ENCODE measurements around the gene PLCXD1. TPM values are rescaled to one million over a fixed set of nuclear protein-coding genes. Genes with fewer than 3 reads are reported as not detected.

Gene PLCXD1
- total and polyA plus RNA-seq, 4 donors, result 13.4 to 41.5 (median 28.2) TPM

GRCh38 chrX:344371-344901 is 63.3 kb downstream of the PLCXD1 start:
- Histone ChIP-seq H3K36me3 (ENCODE audit: control insufficient read depth in 4 of 4, insufficient read depth in 4 of 4, low read length in 4 of 4) (peaks cover 4 to 20% (median 10%) of the 10 kb centered on the region in 4 donors), H3K9ac (ENCODE audit: insufficient read depth in 1 of 2, low read length in 2 of 2) (no peak overlapping the region), H3K4me3 (no peak overlapping the region), H3K9me3 (ENCODE audit: control insufficient read depth in 4 of 4, insufficient read depth in 3 of 4, low read length in 3 of 4) (peaks cover 0 to 2% (median 0%) of the 10 kb centered on the region in 4 donors), H3K27ac (ENCODE audit: low read depth in 1 of 2, low read length in 1 of 2) (no peak overlapping the region), H3K4me1 (ENCODE audit: control insufficient read depth in 5 of 5, insufficient read depth in 5 of 5, low read length in 5 of 5) (no peaks in the 10 kb centered on the region), H3K27me3 (ENCODE audit: control insufficient read depth in 3 of 3, insufficient read depth in 3 of 3, low read length in 2 of 3) (no peaks in the 10 kb centered on the region)
- ATAC-seq (ENCODE audit: insufficient read depth, low FRiP score) (no peak), DNase-seq (no peak)
- TF ChIP-seq CTCF (IDR thresholded peaks at IDR 0.05; ENCODE audit: control extremely low read depth, extremely low read depth), result no peak
- 97 to 99% methylated on average over 47 of the region's 47 CpGs for WGBS, 2 donors

DNA sequence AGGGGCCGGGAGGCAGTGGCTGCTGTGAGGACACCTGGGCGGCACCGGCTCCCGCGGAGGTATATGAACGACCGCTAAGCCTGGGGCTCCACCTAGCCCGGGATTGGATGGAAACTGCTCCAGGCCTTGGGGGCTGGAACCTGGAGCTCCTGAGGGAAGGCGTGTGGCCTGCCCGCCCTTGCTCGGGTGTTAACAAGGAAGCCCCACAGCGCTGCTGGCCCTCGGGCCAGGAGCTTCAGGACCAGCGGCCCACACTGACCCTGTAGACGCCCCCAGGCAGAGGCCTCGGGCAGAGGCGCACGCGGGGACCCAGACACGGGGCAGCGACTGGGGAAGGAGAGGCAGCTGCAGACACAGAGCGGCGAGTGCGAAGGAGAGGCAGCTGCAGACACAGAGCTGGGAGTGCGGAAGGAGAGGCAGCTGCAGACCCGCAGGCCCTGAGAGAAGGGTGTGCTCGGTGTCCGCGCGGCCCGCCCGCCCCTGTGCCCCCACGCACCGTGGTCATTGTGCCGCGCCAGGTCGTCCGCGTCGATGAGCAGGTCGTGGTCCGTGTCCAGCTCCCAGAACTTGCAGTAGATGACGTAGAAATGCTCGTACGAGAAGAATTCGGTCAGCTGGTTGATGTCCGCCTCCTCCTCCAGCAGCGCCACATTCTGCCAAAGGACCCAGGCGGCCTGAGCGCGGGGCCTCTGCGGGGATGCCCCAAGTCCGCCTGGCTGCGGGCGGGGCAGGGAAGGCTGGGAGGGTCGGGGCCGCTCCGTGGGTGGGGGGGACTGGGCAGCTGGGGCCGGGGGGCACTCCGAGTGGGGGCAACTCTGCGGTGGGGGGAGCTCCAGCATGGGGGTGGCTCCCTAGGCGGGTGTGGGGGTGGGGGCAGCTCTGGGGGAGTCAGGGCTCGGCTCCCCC is 64.1 kb downstream of the PLCXD1 start:
- Histone ChIP-seq H3K27me3 (ENCODE audit: control insufficient read depth in 3 of 3, insufficient read depth in 3 of 3, low read length in 2 of 3) (no peaks in the 10 kb centered on the region), H3K4me1 (ENCODE audit: control insufficient read depth in 5 of 5, insufficient read depth in 5 of 5, low read length in 5 of 5) (no peaks in the 10 kb centered on the region), H3K36me3 (ENCODE audit: control insufficient read depth in 4 of 4, insufficient read depth in 4 of 4, low read length in 4 of 4) (peaks cover 4 to 20% (median 10%) of the 10 kb centered on the region in 4 donors), H3K27ac (ENCODE audit: low read depth in 1 of 2, low read length in 1 of 2) (no peak overlapping the region), H3K9me3 (ENCODE audit: control insufficient read depth in 4 of 4, insufficient read depth in 3 of 4, low read length in 3 of 4) (peaks cover 0 to 2% (median 0%) of the 10 kb centered on the region in 4 donors), H3K9ac (ENCODE audit: insufficient read depth in 1 of 2, low read length in 2 of 2) (no peak overlapping the region), H3K4me3 (no peak overlapping the region)
- DNase-seq (no peak), ATAC-seq (ENCODE audit: insufficient read depth, low FRiP score) (no peak)
- 96% methylated on average over 62 to 63 of the region's 63 CpGs for WGBS, 2 donors
- TF ChIP-seq CTCF (IDR thresholded peaks at IDR 0.05; ENCODE audit: control extremely low read depth, extremely low read depth), result no peak

DNA sequence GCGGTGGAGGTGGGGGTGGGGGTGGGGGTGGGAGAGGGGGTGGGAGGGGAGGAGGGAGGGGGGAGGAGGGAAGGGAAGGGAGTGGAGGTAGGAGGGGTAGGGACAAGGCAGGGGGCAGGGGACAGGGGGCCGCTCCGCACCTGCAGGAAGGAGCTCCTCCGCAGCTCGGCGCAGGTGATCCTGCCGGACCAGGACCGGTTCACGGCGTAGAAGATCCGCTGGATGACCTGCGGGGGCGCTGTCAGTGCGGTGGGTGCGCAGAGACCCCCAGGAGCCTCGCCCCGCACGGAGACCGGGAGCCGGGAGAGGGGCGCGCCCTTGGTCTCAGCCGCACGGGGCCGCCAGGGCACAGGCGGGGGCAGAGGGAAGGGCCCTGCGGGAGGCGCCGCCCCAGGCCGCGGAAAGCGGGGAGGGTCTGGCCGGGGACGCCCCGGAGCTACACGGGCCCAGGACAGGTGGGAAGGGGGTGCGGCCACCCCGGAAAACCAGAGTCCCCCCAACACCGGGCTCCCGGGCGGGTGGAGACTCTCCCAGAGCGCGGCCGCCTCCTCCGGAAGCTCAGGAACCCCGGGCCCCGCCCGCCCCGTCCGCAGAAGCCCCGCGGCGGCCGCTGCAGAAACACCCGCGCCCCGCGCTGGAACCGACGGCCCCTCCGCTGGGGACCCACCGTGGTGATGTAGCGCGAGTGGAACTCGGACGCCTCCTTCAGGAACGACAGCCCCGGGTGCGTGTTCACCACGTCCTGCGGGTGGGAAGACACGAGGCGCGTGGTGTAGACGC is 65.0 kb downstream of the PLCXD1 start:
- ATAC-seq (ENCODE audit: insufficient read depth, low FRiP score) (no peak), DNase-seq (no peak)
- no peak overlapping the region for H3K4me3 ChIP-seq
- no peaks in the 10 kb centered on the region for H3K27me3 ChIP-seq (ENCODE audit: control insufficient read depth in 3 of 3, insufficient read depth in 3 of 3, low read length in 2 of 3)
- no peak for TF ChIP-seq CTCF (IDR thresholded peaks at IDR 0.05; ENCODE audit: control extremely low read depth, extremely low read depth)
- 96% methylated on average over 66 to 74 of the region's 75 CpGs for WGBS, 2 donors
- H3K9ac ChIP-seq (ENCODE audit: insufficient read depth in 1 of 2, low read length in 2 of 2), result no peak overlapping the region
- H3K4me1 ChIP-seq (ENCODE audit: control insufficient read depth in 5 of 5, insufficient read depth in 5 of 5, low read length in 5 of 5), result no peaks in the 10 kb centered on the region
- peaks cover 0 to 2% (median 0%) of the 10 kb centered on the region in 4 donors for H3K9me3 ChIP-seq (ENCODE audit: control insufficient read depth in 4 of 4, insufficient read depth in 3 of 4, low read length in 3 of 4)
- H3K27ac ChIP-seq (ENCODE audit: low read depth in 1 of 2, low read length in 1 of 2), result no peak overlapping the region
- H3K36me3 ChIP-seq (ENCODE audit: control insufficient read depth in 4 of 4, insufficient read depth in 4 of 4, low read length in 4 of 4), result peaks cover 4 to 20% (median 10%) of the 10 kb centered on the region in 4 donors
